Nasal cavity respiratory epithelium epithelial cell of viscerocranial mucosa (primary cell): ENCODE measurements around the gene LRRC75A. TPM values are rescaled to one million over a fixed set of nuclear protein-coding genes. Genes with fewer than 3 reads are reported as not detected.

ENCODE experiments used
- total RNA-seq: library from RNA; depleted of rRNA; stranded (reverse); fragments of >200 nt; gene quantifications from 2 replicates; pipeline ENCODE4 v1.2.3, GENCODE V29; 2014

Gene LRRC75A
- under 0.01 TPM in 2 replicates for total RNA-seq

DNA sequence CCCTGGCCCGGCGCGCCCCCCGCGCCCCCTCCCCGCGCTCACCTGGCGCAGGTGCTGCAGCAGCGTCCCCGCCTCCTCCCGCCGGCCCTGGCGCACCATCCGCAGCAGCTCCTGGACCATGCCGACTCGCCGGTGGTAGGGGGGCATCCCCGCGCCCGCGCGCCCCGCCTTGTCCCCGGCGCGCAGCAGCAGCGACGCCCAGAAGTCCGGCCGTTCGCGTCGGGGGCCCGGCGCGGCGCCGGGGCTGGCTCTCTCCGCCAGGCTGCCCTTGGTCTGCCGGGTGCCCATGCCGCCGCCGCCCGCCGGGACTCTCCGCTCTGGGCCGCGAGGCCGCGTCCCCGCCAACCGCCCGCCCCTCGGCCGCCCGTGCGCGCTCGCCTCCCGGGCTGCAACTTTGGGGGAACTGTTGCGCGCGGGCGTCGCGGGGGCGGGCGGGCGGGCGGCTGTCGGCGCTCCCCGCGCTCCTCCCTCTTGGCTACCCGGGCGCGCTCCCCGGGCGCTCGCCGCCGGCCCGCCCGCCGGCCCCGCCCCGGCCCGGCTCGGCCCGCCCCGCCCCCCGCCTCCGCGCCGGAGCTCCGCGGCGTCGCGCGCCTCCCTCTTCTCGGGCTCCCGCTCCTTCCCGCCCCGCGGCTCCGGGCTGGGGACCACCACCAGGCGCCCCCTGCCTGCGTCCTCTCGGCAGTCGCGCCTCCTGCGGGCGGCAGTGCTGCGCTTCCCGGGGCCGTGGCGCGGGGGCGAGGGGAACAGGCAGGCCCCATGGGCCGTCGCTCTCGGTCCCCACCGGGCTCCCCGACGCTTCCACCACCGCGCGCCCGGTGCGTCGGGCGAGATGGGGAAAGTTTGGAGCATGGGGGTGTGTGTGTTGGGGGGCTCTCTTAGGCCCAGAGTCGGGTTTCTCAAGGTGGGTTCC, at the start of gene LRRC75A:
Gene LRRC75A, minus strand, starts transcription at position 491 of the 910 bp plus-strand sequence. Its CDS starts 203 bp downstream, at position 288.

DNA sequence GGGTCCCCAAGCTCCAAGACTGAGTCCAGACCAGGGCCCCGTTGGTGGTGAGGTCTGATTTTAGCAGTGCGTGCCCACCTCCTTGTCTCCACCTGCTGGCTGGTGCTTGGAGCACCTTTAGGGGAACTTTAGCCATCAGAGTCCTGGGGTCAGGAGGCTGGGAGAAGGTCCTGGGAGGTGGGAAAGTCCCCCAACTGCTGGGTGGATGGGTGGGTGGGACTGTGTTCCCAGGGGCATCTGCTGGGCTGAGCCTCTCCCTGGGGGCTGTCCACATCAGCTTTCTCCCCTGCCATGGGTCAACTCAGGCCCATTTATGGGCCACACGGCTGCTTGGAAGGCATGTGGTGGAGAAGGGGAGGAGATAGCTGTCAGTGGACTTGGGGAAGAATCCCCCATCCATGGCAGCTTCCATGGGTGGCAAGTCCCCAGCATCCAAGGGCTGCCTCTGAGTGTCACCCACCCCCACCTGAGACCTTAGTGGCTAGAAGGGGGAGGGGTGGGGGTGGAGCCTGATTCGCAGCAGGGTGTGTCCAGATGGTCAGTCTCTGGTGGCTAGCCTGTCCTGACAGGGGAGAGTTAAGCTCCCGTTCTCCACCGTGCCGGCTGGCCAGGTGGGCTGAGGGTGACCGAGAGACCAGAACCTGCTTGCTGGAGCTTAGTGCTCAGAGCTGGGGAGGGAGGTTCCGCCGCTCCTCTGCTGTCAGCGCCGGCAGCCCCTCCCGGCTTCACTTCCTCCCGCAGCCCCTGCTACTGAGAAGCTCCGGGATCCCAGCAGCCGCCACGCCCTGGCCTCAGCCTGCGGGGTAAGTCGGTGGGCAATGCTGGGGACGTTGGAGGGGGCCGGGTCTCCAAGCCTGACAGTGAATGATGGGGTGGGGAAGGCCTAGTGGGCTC, 76.7 kb downstream of the LRRC75A start, which contains the start of gene TRPV2:
Gene TRPV2, plus strand, starts transcription at position 541 of the 894 bp plus-strand sequence. CDS start 2,098 bp downstream, outside the sequence.

Other genes with a start within 250 kb of the LRRC75A start
- gene CENPV, start 138.7 kb downstream of the LRRC75A start, total RNA-seq = 4.3 and 9.9 TPM in 2 replicates
- gene UBB, start 111.1 kb downstream of the LRRC75A start, total RNA-seq = 579 and 1,064 TPM in 2 replicates
- gene TRPV2, start 76.6 kb downstream of the LRRC75A start, total RNA-seq = 0.36 and 0.68 TPM in 2 replicates
- gene ZNF287, start 77.0 kb upstream of the LRRC75A start, total RNA-seq = 2.1 and 3.3 TPM in 2 replicates
- 5.1 and 6.2 TPM in 2 replicates for gene ZNF624, start 161.7 kb upstream of the LRRC75A start, total RNA-seq
- gene CCDC144A, start 198.0 kb upstream of the LRRC75A start, total RNA-seq = 0.68 and 4.5 TPM in 2 replicates